Ovary (tissue), 9 donors: ENCODE data around the gene CRAMP1. TPM values are rescaled to one million over a fixed set of nuclear protein-coding genes. Genes with fewer than 3 reads are reported as not detected.

Experiments
- DNase-seq, 5 donors: peaks; one replicate each; pipeline ENCODE4 v3.0.0-alpha.2; 2019 to 2020
- H3K27ac ChIP-seq, 2 donors: fragments of 200-600 bp; one replicate each; pipeline versions ENCODE4 v1.5.1 to v1.8.0; 2019 to 2022
- H3K27me3 ChIP-seq: fragments of 200-600 bp; one replicate; pipeline ENCODE4 v1.8.0; 2022
- H3K36me3 ChIP-seq: fragments of 200-600 bp; sonication (generic); one replicate; pipeline ENCODE4 v1.5.1; 2019
- H3K4me1 ChIP-seq: one replicate; pipeline ENCODE4 v1.8.1; 2013; ENCODE audit warnings: mild to moderate bottlenecking, moderate library complexity; ENCODE audit not compliant: insufficient read depth
- H3K4me3 ChIP-seq: fragments of 200-600 bp; sonication (generic); one replicate; pipeline ENCODE4 v1.5.1; 2017
- H3K9me3 ChIP-seq, 2 donors: fragments of 200-600 bp in 1 of 2; sonication (generic) in 1 of 2; one replicate each; pipeline versions ENCODE4 v1.5.1 to v1.8.1; 2013 to 2019; ENCODE audit warnings: mild to moderate bottlenecking in 1 of 2, moderate library complexity in 1 of 2
- CTCF ChIP-seq, 3 donors: fragments of 450-650 bp in 2 of 3; fragments of 200-600 bp in 1 of 3; IDR thresholded peaks; one replicate each; pipeline versions ENCODE4 v1.5.1 to v1.8.0; 2016 to 2022; ENCODE audit warnings: antibody characterized with exemption in 3 of 3, mild to moderate bottlenecking in 1 of 3
- EP300 ChIP-seq: sonication (generic); formaldehyde crosslinking; IDR thresholded peaks from one replicate; pipeline ENCODE4 v1.6.1; 2017; ENCODE audit warnings: antibody characterized with exemption
- POLR2A ChIP-seq: fragments of 450-650 bp; IDR thresholded peaks from one replicate; pipeline ENCODE4 v1.6.1; 2017; ENCODE audit warnings: antibody characterized with exemption, mild to moderate bottlenecking, moderate library complexity
- WGBS, 3 donors: extraction: QIAGEN DNeasy Blood & Tissue Kit in 1 of 3; methylation state at CpG; one replicate each; pipeline versions ENCODE4 v1.1.5 to v1.1.7; 2013 to 2017; 5-methylcytosine and 5-hydroxymethylcytosine counted together
- intact Hi-C, 4 donors: fragments of 100-400 bp; cut with DNase I; formaldehyde crosslinking; loops; one replicate each; pipeline versions ENCODE4 v1.11.0 to v1.15.1; 2022 to 2023
- polyA plus RNA-seq, 2 donors: library from polyadenylated mRNA; stranded (reverse); fragments of 200-250 nt in 1 of 2; fragments of 350-450 nt in 1 of 2; fragmentation: Illumina TruSeq in 1 of 2; extraction: RNeasy Lipid Tissue Mini Kit (QIAGEN cat#74804) in 1 of 2; gene quantifications; one replicate each; pipeline ENCODE4 v1.2.3, GENCODE V29; 2013 to 2014
- total RNA-seq, 7 donors: library from RNA; depleted of rRNA in 2 of 7; stranded (reverse); fragments of >200 nt in 2 of 7; fragmentation: NEBNext Ultra II Directional in 3 of 7; extraction: Animal tissue kit (Norgen Biotek cat#: 25700) in 3 of 7; gene quantifications; one replicate each; pipeline versions ENCODE4 v1.1.0 to v1.2.4, GENCODE V29; 2016 to 2023
- donor health status: DM: no; HTN: no; CAD: no; lungs with moderate emphysema.
- donor health status: DM: no; HTN: no; CAD: no.
- donor health status: Bipolar disorder and iron deficiency.
- donor health status: DM: yes; HTN: yes; CAD: no.
- donor health status: DM: no; HTN: no; CAD: no.
- donor health status: DM: yes; HTN: yes; CAD: no.

Gene CRAMP1
- total and polyA plus RNA-seq, 9 donors = 6.9 to 21.0 (median 17.4) TPM

- Histone ChIP-seq H3K4me3 (no peak overlapping the region), H3K27ac (no peak overlapping the region), H3K9me3 (no peaks in the 10 kb centered on the region), H3K27me3 (no peaks in the 10 kb centered on the region), H3K36me3 (no peaks in the 10 kb centered on the region), H3K4me1 (peaks cover 5% of the 10 kb centered on the region)
- intact Hi-C loops = no loop called here
- TF ChIP-seq CTCF (IDR thresholded peaks at IDR 0.05) (no peak), EP300 (no peak)
- 80 to 87% (median 82%) methylated on average over 19 of the region's 19 CpGs for WGBS, 3 donors
- DNase-seq = no peak
Observed at GRCh38 chr16:1674751-1675664, 62.8 kb downstream of the CRAMP1 start.

- Histone ChIP-seq H3K27me3 (no peaks in the 10 kb centered on the region), H3K4me3 (no peak overlapping the region), H3K9me3 (no peaks in the 10 kb centered on the region), H3K27ac (no peak overlapping the region), H3K36me3 (no peaks in the 10 kb centered on the region), H3K4me1 (peaks cover 5% of the 10 kb centered on the region)
- 90 to 93% (median 92%) methylated on average over 12 of the region's 12 CpGs for WGBS, 3 donors
- intact Hi-C loops = no loop called here
- TF ChIP-seq EP300 = no peak
- no peak for TF ChIP-seq CTCF (IDR thresholded peaks at IDR 0.05)
- no peak for TF ChIP-seq POLR2A
- DNase-seq = no peak
Observed at GRCh38 chr16:1676661-1677060, 64.5 kb downstream of the CRAMP1 start.

- TF ChIP-seq POLR2A (no peak), EP300 (no peak), CTCF (IDR thresholded peaks at IDR 0.05) (no peak)
- 81 to 84% (median 83%) methylated on average over 18 of the region's 18 CpGs for WGBS, 3 donors
- Histone ChIP-seq H3K4me3 (no peak overlapping the region), H3K36me3 (no peaks in the 10 kb centered on the region), H3K27me3 (no peaks in the 10 kb centered on the region), H3K4me1 (peaks cover 5% of the 10 kb centered on the region), H3K27ac (no peak overlapping the region), H3K9me3 (no peaks in the 10 kb centered on the region)
- no peak for DNase-seq
- intact Hi-C loops = no loop called here
Observed at GRCh38 chr16:1677339-1677738, 65.2 kb downstream of the CRAMP1 start.

GRCh38 chr16:1677942-1678499 is 65.9 kb downstream of the CRAMP1 start, which contains the start of gene JPT2:
TSS of gene JPT2 (plus strand) at chr16:1678279. CDS start at chr16:1678313, 34 bp downstream.
- Histone ChIP-seq H3K27me3 (no peaks in the 10 kb centered on the region), H3K4me1 (peaks cover 5% of the 10 kb centered on the region), H3K4me3 (peak within 1 kb of the TSS; percentile 70), H3K9me3 (no peaks in the 10 kb centered on the region), H3K27ac (peak within 1 kb of the TSS in 1 of 2 donors; percentile 46), H3K36me3 (no peaks in the 10 kb centered on the region)
- WGBS, 3 donors = 0% methylated on average over 31 to 79 of the region's 79 CpGs
- TF ChIP-seq EP300 (no peak), CTCF (IDR thresholded peaks at IDR 0.05) (no peak), POLR2A (no peak)
- DNase-seq = peak; percentile 95 to 99 (median 96)
- intact Hi-C loops = loop anchor here in 1 of 4 donors (2.0 kb wide), 1 partner anchor 29 kb away; the partner anchor contains the start of gene MAPK8IP3
